IMR-90 (cell line): ENCODE results near the gene VAV3. TPM values are rescaled to one million over a fixed set of nuclear protein-coding genes. Genes with fewer than 3 reads are reported as not detected.

ENCODE experiments used
- ATAC-seq: fragments of 200-7000 bp; cut with Tn5 transposase; 2 replicates; pipeline ENCODE4 v1.9.1; 2020; ENCODE audit warnings: low read depth, mild to moderate bottlenecking, moderate library complexity
- BruUV-seq: library from RNA; stranded (reverse); fragments of 400-500 nt; replicated peaks from 2 replicates; lab custom pipeline; 2021; lab: Mats Ljungman, UMichigan
- CTCF ChIA-PET: fragments of 300-600 bp; formaldehyde crosslinking; extraction: SDS; loops from one replicate; lab custom pipeline; 2021; ENCODE audit warnings: antibody characterized with exemption; lab: Yijun Ruan, JAX
- POLR2A ChIA-PET: fragments of 300-600 bp; sonication (Branson Sonifier 250); formaldehyde crosslinking; loops from one replicate; lab custom pipeline; 2022; ENCODE audit warnings: antibody characterized with exemption; ENCODE audit not compliant: unreplicated experiment; lab: Charles Lee
- DNase-seq: peaks from one replicate; pipeline ENCODE4 v3.0.0; 2013
- H2AFZ ChIP-seq: replicated peaks from 2 replicates; pipeline ENCODE3; 2013; ENCODE audit warnings: low read length, mild to moderate bottlenecking; ENCODE audit not compliant: poor library complexity
- H2AK5ac ChIP-seq: 2 replicates; pipeline ENCODE4 v1.6.1; 2013; ENCODE audit warnings: low read depth, low read length, inconsistent platforms
- H2AK9ac ChIP-seq: replicated peaks from 2 replicates; pipeline ENCODE3; 2013; ENCODE audit warnings: mild to moderate bottlenecking, low read depth, low read length, moderate library complexity; ENCODE audit not compliant: poor library complexity
- H2BK120ac ChIP-seq: 2 replicates; pipeline ENCODE4 v1.6.1; 2013; ENCODE audit warnings: low read depth, low read length, inconsistent platforms
- H2BK15ac ChIP-seq: 3 replicates; pipeline ENCODE4 v1.6.1; 2013; ENCODE audit warnings: low read depth, low read length, inconsistent platforms
- H2BK20ac ChIP-seq: 2 replicates; pipeline ENCODE4 v1.6.1; 2013; ENCODE audit warnings: low read depth, mild to moderate bottlenecking, inconsistent platforms, low read length, moderate library complexity
- H2BK5ac ChIP-seq: 2 replicates; pipeline ENCODE4 v1.6.1; 2013; ENCODE audit warnings: mild to moderate bottlenecking, low read depth, low read length, inconsistent platforms; ENCODE audit not compliant: poor library complexity, severe bottlenecking
- H3K14ac ChIP-seq: replicated peaks from 2 replicates; pipeline ENCODE4 v1.6.1; 2013; ENCODE audit warnings: low read depth, low read length, inconsistent platforms
- H3K18ac ChIP-seq: 2 replicates; pipeline ENCODE4 v1.6.1; 2013; ENCODE audit warnings: low read depth, low read length, control low read depth
- H3K23ac ChIP-seq: 2 replicates; pipeline ENCODE4 v1.6.1; 2013; ENCODE audit warnings: low read depth, low read length, inconsistent platforms
- H3K27ac ChIP-seq: 2 replicates; pipeline ENCODE4 v1.5.1; 2013; ENCODE audit warnings: mild to moderate bottlenecking, control low read depth, low read length; ENCODE audit not compliant: insufficient read depth
- H3K27me3 ChIP-seq: 2 replicates; pipeline ENCODE4 v1.6.1; 2013; ENCODE audit warnings: low read length; ENCODE audit not compliant: control insufficient read depth, insufficient read depth
- H3K36me3 ChIP-seq: 2 replicates; pipeline ENCODE4 v1.6.1; 2013; ENCODE audit warnings: low read length, mixed read lengths; ENCODE audit not compliant: control insufficient read depth, insufficient read depth
- H3K4ac ChIP-seq: 2 replicates; pipeline ENCODE4 v1.6.1; 2013; ENCODE audit warnings: low read depth, low read length, inconsistent platforms
- H3K4me1 ChIP-seq: 2 replicates; pipeline ENCODE4 v1.6.1; 2013; ENCODE audit warnings: low read length, mixed read lengths; ENCODE audit not compliant: control insufficient read depth, insufficient read depth
- H3K4me2 ChIP-seq: 2 replicates; pipeline ENCODE4 v1.6.1; 2013; ENCODE audit warnings: low read depth, mild to moderate bottlenecking, control low read depth, low read length, moderate library complexity
- H3K4me3 ChIP-seq: 2 replicates; pipeline ENCODE4 v1.5.1; 2013; ENCODE audit warnings: low read depth, mild to moderate bottlenecking, control low read depth, low read length, moderate library complexity; ENCODE audit not compliant: insufficient read depth
- H3K56ac ChIP-seq: 2 replicates; pipeline ENCODE4 v1.6.1; 2013; ENCODE audit warnings: low read length, inconsistent platforms; ENCODE audit not compliant: insufficient read depth; ENCODE audit errors: extremely low read depth
- H3K79me1 ChIP-seq, 2 experiments: 2 replicates each; pipeline ENCODE4 v1.6.1; 2013; ENCODE audit warnings: low read length in 2 of 2, inconsistent platforms in 1 of 2, low read depth in 1 of 2
- H3K9ac ChIP-seq: 2 replicates; pipeline ENCODE4 v1.6.1; 2013; ENCODE audit warnings: low read depth, low read length, control low read depth
- H3K9me1 ChIP-seq: 2 replicates; pipeline ENCODE4 v1.6.1; 2013; ENCODE audit warnings: low read length, inconsistent platforms; ENCODE audit not compliant: insufficient read depth
- H3K9me3 ChIP-seq: 2 replicates; pipeline ENCODE4 v1.6.1; 2013; ENCODE audit warnings: low read length; ENCODE audit not compliant: control insufficient read depth, insufficient read depth
- H4K20me1 ChIP-seq: 2 replicates; pipeline ENCODE4 v1.6.1; 2013; ENCODE audit warnings: low read length, inconsistent platforms; ENCODE audit not compliant: insufficient read depth
- H4K5ac ChIP-seq: 2 replicates; pipeline ENCODE4 v1.6.1; 2013; ENCODE audit warnings: mild to moderate bottlenecking, low read depth, low read length, control low read depth
- H4K8ac ChIP-seq, 2 experiments: 2 replicates each; pipeline ENCODE4 v1.6.1; 2013; ENCODE audit warnings: low read depth in 2 of 2, low read length in 2 of 2, control low read depth in 1 of 2, inconsistent platforms in 1 of 2
- H4K91ac ChIP-seq: 2 replicates; pipeline ENCODE4 v1.6.1; 2013; ENCODE audit warnings: low read depth, low read length, inconsistent platforms; ENCODE audit not compliant: insufficient read depth
- CTCF ChIP-seq: conservative IDR thresholded peaks from 2 replicates; pipeline ENCODE4 v1.5.1; 2012; ENCODE audit warnings: mild to moderate bottlenecking, low read depth, low read length, improper control_type of control experiment
- NFE2L2 ChIP-seq: fragments of 150-350 bp; IDR thresholded peaks from 2 replicates; pipeline ENCODE4 v1.6.1; 2016; ENCODE audit warnings: low read depth, mild to moderate bottlenecking, low read length
- WGBS, 2 experiments: methylation state at CpG; one replicate each; pipeline versions ENCODE4 v1.1.5 to v1.1.7; 2013; ENCODE audit warnings: missing lambda C conversion rate in 2 of 2; ENCODE audit not compliant: insufficient read length in 1 of 2; ENCODE audit errors: extremely low coverage in 2 of 2; 5-methylcytosine and 5-hydroxymethylcytosine counted together
- dilution Hi-C: fragments of 300-500 bp; cut with HindIII; formaldehyde crosslinking; loops from one replicate; pipeline ENCODE4 v1.14.3; 2018; ENCODE audit warnings: low sequenced_read_pairs; ENCODE audit not compliant: unreplicated experiment
- in situ Hi-C: fragments of 300-500 bp; cut with MboI; formaldehyde crosslinking; loops from 3 replicates; pipeline ENCODE4 v1.14.3; 2019; ENCODE audit warnings: low sequenced_read_pairs, inconsistent platforms, mixed read lengths
- intact Hi-C: fragments of 100-400 bp; cut with micrococcal nuclease; formaldehyde crosslinking; loops from 2 replicates; pipeline ENCODE4 v1.10.0; 2022
- polyA plus RNA-seq, 3 experiments: library from polyadenylated mRNA; depleted of rRNA; stranded (reverse); fragments of >200 nt; gene quantifications; 2 replicates each; pipeline ENCODE4 v1.2.3, GENCODE V29; 2012; ENCODE audit warnings: low replicate concordance in 1 of 3
- total RNA-seq: library from RNA; depleted of rRNA; stranded (reverse); fragments of >200 nt; gene quantifications from 2 replicates; pipeline ENCODE4 v1.2.3, GENCODE V29; 2012

The VAV3 gene
- total and polyA plus RNA-seq, 2 of the 4 experiments (the other 2 are of a cell fraction), result 0.12 to 0.18 TPM

- Histone ChIP-seq H4K91ac (no peak overlapping the region), H3K18ac (no peak overlapping the region), H3K36me3 (no peaks in the 10 kb centered on the region), H3K4ac (no peak overlapping the region), H2BK20ac (no peak overlapping the region), H3K56ac (no peak overlapping the region), H3K27ac (no peak overlapping the region), H2BK5ac (no peak overlapping the region), H3K79me1 (no peaks in the 10 kb centered on the region), H2BK15ac (no peak overlapping the region), H3K27me3 (no peaks in the 10 kb centered on the region), H4K20me1 (no peaks in the 10 kb centered on the region), H3K4me2 (no peak overlapping the region), H3K9ac (no peak overlapping the region), H3K4me1 (no peaks in the 10 kb centered on the region), H4K8ac (no peak overlapping the region), H2AK5ac (no peak overlapping the region), H2AFZ (no peak overlapping the region), H3K9me1 (peaks cover 7% of the 10 kb centered on the region), H2BK120ac (no peak overlapping the region), H3K23ac (no peak overlapping the region), H3K9me3 (no peaks in the 10 kb centered on the region), H3K4me3 (no peak overlapping the region), H2AK9ac (no peak overlapping the region), H3K14ac (no peak overlapping the region), H4K5ac (no peak overlapping the region)
- CTCF ChIA-PET, result no interaction called here
- BruUV-seq, result no TSS peak
- in situ Hi-C loops, result no loop called here
- no peak for ATAC-seq
- intact Hi-C loops, result no loop called here
- no peak for TF ChIP-seq CTCF
- no peak for TF ChIP-seq NFE2L2
- dilution Hi-C loops, result no loop called here
- DNase-seq, result no peak
- no CpG with 5 or more reads among the region's 5 CpGs for WGBS, 2 experiments
- POLR2A ChIA-PET, result no interaction called here
These were observed 24.9 kb downstream of the VAV3 start for GRCh38 chr1:107940017-107940577.
